ENCODE results near the gene CRYL1. TPM values are rescaled to one million over a fixed set of nuclear protein-coding genes. Genes with fewer than 3 reads are reported as not detected.
A peak's percentile ranks its signal among the peaks of the same experiment; 100 is the strongest.

Gene CRYL1
- total RNA-seq, 6 experiments from 2014 or later: 10.9 to 13.2 (median 12.0) TPM

- Mint-ChIP-seq H3K27ac (no peak overlapping the region), H3K27me3 (ENCODE audit: insufficient read depth) (no peaks in the 10 kb centered on the region; the same call in none of the 2 replicates), H3K9me3 (no peaks in the 10 kb centered on the region), H3K4me1 (ENCODE audit: low read depth) (peaks cover 6% of the 10 kb centered on the region), H3K36me3 (ENCODE audit: low read depth) (peaks cover 16% of the 10 kb centered on the region), H3K4me3 (no peak overlapping the region)
- TF ChIP-seq CTCF (IDR thresholded peaks at IDR 0.05): no peak
- no peak for DNase-seq
Observed at GRCh38 chr13:20514866-20515265, 10.8 kb downstream of the CRYL1 start.

- TF ChIP-seq CTCF (IDR thresholded peaks at IDR 0.05): no peak
- Mint-ChIP-seq H3K36me3 (ENCODE audit: low read depth) (peaks cover 7% of the 10 kb centered on the region), H3K27me3 (ENCODE audit: insufficient read depth) (no peaks in the 10 kb centered on the region; the same call in none of the 2 replicates), H3K4me3 (no peak overlapping the region), H3K9me3 (no peaks in the 10 kb centered on the region), H3K27ac (no peak overlapping the region), H3K4me1 (ENCODE audit: low read depth) (peaks cover 6% of the 10 kb centered on the region)
- DNase-seq: no peak
Observed at GRCh38 chr13:20513466-20513995, 12.1 kb downstream of the CRYL1 start.

GRCh38 chr13:20512042-20512683 lies 13.5 kb downstream of the CRYL1 start:
- H3K27me3 Mint-ChIP-seq (ENCODE audit: insufficient read depth): no peaks in the 10 kb centered on the region
- H3K4me3 Mint-ChIP-seq: no peak overlapping the region
- peaks cover 6% of the 10 kb centered on the region for H3K4me1 Mint-ChIP-seq (ENCODE audit: low read depth)
- peak overlapping the region; percentile 13; the same call in 1 of the 2 replicates for H3K27ac Mint-ChIP-seq
- peaks cover 6% of the 10 kb centered on the region for H3K36me3 Mint-ChIP-seq (ENCODE audit: low read depth)
- no peak for DNase-seq
- H3K9me3 Mint-ChIP-seq: no peaks in the 10 kb centered on the region
- no peak for TF ChIP-seq CTCF (IDR thresholded peaks at IDR 0.05)

- H3K9me3 Mint-ChIP-seq: no peaks in the 10 kb centered on the region
- H3K4me3 Mint-ChIP-seq: no peak overlapping the region
- no peaks in the 10 kb centered on the region for H3K27me3 Mint-ChIP-seq (ENCODE audit: insufficient read depth)
- TF ChIP-seq CTCF (IDR thresholded peaks at IDR 0.05): no peak
- no peak for DNase-seq
- H3K4me1 Mint-ChIP-seq (ENCODE audit: low read depth): no peaks in the 10 kb centered on the region
- no peak overlapping the region for H3K27ac Mint-ChIP-seq
- peaks cover 6% of the 10 kb centered on the region for H3K36me3 Mint-ChIP-seq (ENCODE audit: low read depth)
Observed at GRCh38 chr13:20506696-20507095, 19.0 kb downstream of the CRYL1 start.

- Mint-ChIP-seq H3K4me3 (no peak overlapping the region), H3K27me3 (ENCODE audit: insufficient read depth) (no peaks in the 10 kb centered on the region), H3K4me1 (ENCODE audit: low read depth) (peaks cover 6% of the 10 kb centered on the region), H3K9me3 (no peaks in the 10 kb centered on the region), H3K36me3 (ENCODE audit: low read depth) (peaks cover 12% of the 10 kb centered on the region; the same call in 1 of the 2 replicates), H3K27ac (no peak overlapping the region)
- no peak for DNase-seq
- TF ChIP-seq CTCF (IDR thresholded peaks at IDR 0.05): no peak
Observed at GRCh38 chr13:20505405-20506366, 20.0 kb downstream of the CRYL1 start.
